T-helper 22 cell (primary cell): ENCODE data around the gene WDR75.

ENCODE experiments used
- DNase-seq: peaks from one replicate; pipeline ENCODE4 v3.0.0-alpha.2; 2020; ENCODE audit warnings: low read depth

WDR75 gene

GRCh38 chr2:189500456-189501160, 59.3 kb downstream of the WDR75 start:
- DNase-seq = no peak

DNA sequence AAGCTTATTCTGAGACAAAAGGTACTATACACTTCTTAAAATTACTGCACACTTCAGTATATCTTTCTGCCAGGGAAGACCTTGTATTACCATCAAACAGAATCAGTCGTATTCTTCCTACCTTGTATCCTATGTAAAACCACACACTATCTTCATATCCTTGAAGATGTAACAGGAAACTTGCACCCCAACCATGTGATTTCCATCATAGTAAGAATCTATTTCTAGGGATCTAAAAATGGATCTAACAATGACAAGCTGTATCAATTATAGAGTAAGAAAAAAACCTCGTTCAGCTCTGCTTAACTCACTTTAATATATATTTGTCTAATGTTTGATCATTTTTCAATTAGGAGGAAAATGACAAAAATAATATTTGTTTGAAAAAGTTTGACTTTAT, 60.2 kb downstream of the WDR75 start:
- DNase-seq = no peak

DNA sequence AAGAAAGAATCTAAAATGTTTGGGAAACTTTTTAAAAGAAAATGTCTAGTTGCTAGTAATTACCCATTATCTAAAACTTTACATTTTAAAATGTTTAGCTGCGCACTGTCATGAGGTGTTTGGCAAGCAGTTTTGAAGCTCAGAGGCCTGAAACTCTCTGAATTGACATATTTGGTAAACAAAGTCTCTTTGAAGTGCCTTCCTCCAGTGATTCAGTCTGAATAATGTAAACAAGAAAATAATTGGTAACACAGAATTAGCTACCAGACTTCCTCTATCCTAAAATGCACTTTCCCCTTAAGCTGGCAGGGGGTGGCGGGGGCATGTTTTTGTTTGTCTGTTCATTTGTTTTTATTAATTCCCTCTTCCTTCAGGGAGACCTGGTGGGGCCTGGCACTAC, 61.4 kb downstream of the WDR75 start:
- no peak for DNase-seq

- no peak for DNase-seq
Observed at GRCh38 chr2:189504238-189504637, 63.0 kb downstream of the WDR75 start.

- no peak for DNase-seq
Observed at GRCh38 chr2:189505492-189505891, 64.2 kb downstream of the WDR75 start.

DNA sequence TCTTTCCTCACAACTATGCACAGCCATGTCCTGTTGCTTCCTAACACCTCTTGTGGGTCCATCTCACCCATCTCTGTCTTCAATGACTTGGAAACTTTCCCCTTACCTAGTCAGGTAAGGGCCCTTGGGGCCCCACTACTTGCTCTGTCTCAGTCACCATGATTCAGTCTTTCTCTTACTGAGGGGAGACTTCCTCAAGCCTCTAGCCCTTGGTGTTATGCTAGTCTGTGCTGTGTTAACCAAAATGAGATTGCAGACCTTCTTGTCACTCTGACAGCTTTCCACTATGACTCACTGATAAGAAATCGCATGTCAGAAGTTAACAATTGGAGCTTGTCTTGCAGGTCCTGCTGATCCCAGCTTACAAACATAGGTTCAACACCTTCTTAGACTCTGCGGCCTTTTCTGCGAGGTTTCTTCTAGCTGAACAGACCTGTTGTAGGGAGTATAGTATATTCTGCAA, 65.3 kb downstream of the WDR75 start:
- DNase-seq = no peak

- no peak for DNase-seq
Observed at GRCh38 chr2:189511210-189511959, 70.1 kb downstream of the WDR75 start.

DNA sequence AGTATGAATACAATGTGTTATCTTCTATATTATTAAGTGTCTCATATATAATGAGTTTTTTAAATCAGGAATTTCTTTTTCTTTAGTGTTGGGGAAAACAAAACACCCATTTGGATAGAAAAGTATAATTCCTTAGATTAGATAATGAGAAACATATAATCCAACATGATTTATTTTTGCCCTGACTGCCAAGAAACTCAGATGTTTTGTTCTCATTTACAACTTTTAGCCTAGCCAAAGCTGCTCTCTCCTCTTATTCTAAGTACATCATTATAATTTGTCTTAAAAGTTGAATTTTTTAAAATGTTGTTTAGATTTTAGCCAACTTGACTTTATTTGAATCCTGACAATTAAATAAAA, 70.7 kb downstream of the WDR75 start:
- DNase-seq = no peak

DNA sequence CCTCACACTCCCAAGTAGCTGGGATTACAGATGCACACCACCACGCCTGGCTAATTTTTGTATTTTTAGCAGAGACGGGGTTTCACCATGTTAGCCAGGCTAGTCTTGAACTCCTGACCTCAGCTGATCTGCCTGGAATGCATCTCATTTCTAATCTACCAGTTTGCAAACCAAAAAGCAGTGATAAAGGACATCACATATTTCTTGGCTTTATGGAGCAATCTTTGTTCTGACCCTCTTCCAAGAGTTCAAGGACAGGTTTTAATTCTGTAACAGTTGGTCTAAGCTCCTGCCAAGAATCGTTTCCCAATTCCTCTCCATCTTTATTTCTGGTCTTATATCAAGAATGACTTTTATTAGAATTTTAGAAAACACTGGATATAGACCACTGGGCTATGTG, 71.6 kb downstream of the WDR75 start:
- no peak for DNase-seq

GRCh38 chr2:189514104-189514503, 72.8 kb downstream of the WDR75 start:
- no peak for DNase-seq

GRCh38 chr2:189515264-189515663, 74.0 kb downstream of the WDR75 start:
- DNase-seq = no peak

DNA sequence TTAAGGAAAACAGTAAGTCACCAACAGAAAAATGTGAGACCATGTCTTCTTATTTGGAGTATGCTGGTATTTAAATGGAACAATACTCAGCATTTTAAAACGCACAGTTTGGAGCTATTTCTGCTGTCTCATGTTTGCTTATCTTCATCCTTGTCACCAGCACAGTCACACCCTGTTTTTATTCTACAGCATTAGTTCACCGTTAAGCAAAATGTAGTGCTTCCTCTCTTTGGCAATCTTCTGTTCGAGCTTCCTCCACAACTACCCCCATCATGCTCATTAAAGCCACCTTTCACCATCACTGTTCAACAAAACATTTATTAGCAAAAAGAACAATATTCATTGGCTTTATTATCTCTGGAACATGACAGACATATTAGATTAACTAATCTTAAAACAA, 75.3 kb downstream of the WDR75 start:
- DNase-seq = no peak

- DNase-seq = no peak
Observed at GRCh38 chr2:189517847-189518535, 76.7 kb downstream of the WDR75 start.

DNA sequence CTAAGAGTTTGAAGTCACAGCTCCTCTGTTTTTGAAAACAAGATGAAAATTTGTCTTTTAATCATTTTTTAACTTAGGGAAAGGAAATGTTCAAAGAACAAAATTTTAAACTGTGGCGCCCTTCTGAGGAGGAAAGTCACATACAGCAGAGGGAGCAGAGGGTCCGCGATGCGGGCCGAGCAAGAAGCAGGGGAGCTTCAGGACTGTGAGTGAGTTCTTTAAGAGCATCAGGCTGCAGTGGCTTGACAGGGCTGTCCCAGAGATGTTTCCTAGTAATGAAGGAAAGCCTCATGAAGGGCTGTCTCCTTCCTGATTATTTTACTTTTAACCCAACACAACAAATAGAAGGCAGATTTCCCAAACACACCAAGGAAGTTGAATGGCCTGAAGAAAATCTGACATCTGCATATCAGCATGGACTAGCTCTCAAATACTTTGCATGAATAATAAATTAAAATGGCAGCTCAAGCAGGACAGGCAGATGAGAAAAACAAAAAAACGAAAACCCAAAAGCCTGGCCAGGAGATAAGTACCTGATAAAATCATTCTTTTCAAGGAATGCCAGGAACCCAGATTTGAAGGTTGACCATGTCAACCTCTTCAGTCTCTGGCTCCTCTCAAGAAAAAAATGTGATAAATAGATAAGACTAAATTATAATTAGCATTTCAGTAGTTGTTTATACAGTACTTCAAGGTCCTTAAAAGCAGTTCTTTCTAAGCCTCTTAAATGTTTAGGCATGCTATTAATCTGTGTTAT, 78.5 kb downstream of the WDR75 start:
- DNase-seq = no peak

DNA sequence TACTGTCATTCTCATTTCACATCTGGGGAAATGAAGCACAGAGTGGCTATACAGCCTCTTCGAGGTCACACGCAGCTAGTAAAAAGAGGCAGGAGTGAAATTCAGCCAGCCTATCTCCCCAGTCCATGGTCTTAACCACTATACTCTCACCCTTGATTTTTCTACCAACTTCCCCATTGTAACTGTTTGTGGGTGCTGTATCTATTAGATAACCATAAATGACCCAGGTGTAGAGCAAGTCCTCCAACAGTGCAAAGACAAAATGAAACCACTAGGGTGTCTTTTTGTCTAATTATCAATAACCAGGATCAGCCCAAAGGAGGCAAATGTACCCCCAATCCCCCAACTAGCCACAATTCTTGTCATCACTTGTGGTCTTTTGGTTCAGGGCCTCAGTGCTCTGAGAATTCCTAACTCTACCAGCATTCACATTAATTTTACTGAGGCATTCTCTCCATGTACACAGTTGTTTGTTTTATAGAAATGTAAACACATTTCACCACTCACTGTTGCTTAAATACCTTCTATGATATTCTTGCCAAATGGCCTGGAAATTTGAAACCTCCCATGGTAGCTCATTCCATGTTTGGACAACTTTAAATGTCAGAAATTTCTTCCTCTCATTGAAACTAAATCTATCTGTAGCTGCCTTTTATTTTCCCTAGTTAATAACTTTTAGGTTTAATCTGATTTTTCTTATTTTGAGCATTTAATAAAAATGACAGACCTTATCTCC, 80.6 kb downstream of the WDR75 start:
- no peak for DNase-seq

DNA sequence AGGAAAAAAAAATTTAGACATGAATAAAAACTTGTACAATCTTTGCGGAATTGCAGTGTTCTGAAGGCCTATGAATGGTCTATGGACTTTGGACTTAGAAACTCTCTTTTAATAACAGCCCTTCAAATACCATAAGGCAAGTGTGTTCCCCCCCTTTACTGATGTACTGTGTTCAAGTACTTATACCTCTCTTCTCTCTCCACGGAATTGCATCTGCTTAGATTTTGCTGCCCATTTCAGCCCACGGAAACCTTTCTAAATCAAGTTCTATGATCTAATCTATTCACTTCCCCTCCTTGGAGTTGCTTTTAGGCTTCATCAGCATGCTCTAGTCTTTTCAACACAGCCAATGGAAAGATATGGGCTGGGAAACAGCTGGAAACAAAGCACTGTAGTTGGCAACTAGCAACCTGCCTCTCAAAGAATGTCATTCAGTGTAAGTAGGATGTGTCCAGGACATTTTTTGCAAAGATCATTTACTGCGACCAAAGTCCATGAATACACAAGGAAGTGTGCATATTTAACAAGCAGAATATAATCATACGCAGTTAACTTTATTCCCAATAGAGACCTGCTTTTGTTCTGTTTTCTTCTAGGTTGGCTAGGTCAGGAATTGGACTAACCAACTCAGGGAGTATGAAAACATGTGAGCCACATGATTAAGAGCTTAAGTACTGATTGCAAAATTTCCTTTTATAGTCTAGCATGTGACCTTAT, 81.3 kb downstream of the WDR75 start:
- no peak for DNase-seq

DNA sequence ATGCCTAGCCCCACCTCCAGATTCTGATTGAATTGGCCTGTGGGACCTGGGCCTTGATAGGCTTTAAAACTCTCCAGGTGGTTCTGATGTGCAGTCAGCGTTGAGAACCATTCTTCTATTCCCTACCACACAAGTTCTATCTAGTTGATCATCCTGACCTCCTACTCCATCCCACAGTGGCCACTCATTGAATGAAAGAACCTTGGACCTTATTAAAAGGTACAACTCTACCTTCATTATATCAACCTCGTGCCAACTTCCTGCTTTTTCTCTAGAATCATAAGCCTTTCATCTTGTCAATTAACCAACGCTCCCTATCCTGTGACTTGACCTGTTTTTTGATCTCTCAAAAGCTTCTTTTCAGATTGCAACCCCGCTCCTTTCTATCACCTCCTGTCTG, 83.5 kb downstream of the WDR75 start:
- DNase-seq = no peak
